Effector CD4-positive, alpha-beta T cell (primary cell): ENCODE results near the gene RNF19B.
"Not testable (repeated sequence)": the region's sequence is repeated elsewhere in the genome, so short reads cannot be mapped to it uniquely, and the experiment has no call there.

ENCODE experiments used
- DNase-seq: peaks from one replicate; pipeline ENCODE4 v3.0.0-alpha.2; 2020

Gene RNF19B

DNA sequence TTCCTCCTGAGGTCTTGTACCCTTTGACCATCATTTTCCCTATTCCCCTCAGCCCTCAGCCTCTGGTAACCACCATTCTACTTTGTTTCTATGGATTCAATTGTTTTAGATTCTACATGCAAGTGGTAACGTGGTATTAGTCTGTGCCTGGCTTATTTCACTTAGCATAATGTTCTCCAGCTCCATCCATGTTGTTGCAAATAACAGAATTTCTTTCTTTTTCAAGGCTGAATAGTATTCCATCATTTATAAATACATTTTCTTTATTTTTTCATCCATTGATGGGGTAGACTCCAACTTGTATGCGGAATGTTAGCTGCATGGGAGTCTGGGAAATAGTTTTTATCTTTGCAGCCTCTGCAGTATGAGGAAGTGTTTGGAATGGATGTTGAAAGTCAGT is 37.2 kb downstream of the RNF19B start:
- DNase-seq: no peak

DNA sequence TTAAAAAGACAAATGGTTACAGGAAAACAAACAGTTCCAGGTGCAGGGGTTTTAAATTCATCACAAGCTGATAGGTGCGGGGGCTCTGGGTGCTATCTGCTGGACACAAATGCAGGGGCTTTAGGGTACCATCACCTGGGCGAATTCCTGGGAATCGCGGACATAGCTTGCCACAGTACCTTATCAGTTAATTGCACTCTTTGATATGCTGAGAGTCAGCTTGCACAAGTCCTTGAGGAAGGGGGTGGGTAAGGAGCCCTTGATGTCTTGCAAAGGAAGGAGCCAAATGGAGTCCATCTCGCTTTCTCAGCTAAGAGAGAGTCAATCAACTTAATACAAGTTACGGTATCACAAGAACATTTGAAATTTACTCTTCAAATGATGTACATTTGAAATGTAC is 38.0 kb downstream of the RNF19B start:
- no peak for DNase-seq

DNA sequence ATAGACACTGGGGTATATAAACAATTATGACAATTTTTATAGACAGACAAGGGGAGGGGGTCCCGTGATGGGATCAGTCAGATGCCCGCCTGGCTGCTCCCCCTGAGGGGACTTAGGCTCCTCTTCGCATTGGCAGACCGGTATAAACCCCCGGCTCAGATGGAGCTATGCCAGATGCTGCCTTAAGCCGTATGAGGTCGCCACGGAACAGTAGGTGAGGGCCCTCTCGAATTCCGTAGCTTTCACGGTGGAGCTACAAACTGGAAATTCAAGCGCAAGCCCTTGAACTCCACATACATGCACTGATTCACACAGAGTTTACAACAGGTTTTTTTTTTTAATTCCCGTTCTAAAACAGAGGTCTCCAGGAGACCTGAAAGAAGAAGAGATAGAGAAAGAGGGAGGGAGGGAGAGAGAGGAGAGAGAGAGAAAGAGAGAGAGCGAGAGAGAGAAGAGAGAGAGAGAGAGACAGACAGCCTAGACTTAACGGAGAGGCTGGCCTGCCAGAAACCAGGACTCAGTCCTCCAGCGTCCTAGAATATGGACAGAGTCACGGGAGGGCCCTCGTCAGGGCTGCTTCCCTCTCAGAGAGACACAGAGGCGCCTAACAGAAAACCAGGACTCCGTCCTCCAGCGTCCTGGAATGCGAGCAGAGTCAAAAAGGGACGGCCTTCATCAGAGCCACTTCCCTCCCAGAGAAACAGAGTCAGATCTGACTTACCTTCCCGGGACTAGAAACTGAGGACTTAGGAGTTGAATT is 39.0 kb downstream of the RNF19B start:
- DNase-seq: no peak

DNA sequence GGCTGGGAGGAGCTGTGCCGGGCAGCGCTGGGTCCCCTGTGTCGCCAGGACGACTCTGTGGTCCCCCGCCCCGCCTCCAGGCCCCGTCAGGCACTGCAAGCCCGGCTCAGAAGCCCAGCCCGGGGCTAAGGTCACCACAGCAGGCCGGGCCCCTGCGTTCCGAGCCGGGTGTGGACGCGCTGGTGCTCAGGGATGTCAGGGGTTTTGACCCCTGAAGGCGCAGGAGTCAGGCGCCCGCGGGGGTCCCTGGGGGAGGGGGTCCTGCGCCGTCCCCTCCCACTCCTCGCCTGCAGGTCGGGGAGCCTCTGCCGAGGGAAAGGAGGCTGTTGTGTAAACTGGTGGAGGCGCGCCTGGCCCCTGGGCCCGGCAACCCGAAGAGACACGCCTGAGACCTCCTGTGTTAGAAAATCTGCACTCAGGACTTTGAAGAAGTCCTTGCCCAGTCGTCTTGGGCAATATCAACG is 39.7 kb downstream of the RNF19B start:
- DNase-seq: no peak

DNA sequence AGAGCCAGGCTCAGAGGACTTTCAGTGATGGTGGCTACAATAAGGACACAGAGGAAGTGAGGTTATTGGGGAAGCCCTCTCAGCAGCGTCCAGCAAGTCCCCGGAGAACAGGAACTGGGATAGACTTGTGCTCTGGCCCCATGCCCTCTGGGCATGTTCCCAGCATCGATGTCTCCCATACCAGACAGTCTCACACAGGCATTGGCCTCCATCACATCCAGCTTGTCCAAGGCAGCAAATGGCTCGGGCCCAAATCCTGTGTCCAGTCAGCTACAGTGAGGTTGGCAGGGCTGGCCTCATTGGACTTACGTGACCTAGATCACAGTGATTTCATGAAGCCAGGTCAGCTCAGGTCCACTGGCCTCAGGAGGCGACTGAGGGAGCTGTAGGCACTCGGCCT is 43.8 kb downstream of the RNF19B start:
- DNase-seq: no peak

DNA sequence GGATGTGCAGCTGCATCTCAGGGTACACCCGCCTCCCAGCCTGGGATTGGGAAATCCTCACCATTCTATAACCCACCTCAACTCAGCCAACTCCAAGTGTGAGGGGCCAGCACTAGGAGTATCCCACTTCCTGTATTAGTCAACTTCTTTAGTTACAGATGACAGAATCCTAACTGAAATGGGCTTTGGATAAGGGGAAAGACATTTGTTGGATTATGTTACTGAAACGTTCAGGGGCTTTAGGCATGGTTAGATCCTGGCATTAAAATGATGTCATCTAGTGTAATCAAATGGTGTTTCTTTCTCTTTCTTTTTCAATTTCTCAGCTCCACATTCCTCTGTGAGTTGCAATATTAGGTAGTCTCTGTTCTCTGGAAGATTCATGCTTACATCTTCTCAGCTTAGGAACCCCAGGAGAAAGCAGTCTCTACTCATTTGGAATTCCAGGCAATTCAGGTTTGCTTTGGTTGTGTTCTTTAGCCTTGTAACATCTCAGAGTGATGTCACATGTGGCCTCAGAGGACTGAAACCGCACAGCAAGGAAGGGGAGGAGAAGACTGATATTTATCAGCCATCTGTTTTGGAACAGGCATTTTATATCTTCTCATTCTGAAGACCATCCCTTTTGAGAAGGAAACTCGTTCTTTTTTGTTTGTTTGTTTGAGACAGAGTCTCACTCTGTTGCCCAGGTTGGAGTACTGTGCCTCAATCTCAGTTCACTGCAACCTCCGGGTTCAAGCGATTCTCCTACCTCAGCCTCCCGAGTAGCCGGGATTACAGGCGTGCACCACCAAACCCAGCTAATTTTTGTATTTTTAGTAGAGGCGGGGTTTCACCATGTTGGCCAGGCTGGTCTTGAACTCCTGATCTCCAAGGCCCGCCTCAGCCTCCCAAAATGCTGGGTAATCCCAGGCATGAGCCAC is 44.5 kb downstream of the RNF19B start:
- no peak for DNase-seq

DNA sequence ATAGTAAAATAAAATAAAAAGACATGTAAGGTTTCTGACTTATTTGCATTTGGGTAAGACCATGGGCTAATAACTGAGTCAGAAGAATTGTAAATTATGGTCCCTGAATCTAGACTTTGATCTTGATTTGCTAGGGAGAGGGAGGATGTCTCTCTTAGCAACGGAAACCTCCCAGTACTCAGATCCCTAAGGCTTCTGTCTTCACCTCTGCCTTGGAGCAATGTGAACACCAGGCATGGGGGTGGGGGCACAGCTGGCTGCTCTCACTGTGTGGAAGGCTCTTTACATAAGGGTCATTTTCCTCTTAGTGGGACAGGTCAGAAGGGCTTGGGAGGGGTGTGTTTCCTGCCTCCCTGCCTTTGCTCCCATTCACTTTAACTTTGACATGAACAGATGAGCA is 46.4 kb downstream of the RNF19B start:
- DNase-seq: no peak

DNA sequence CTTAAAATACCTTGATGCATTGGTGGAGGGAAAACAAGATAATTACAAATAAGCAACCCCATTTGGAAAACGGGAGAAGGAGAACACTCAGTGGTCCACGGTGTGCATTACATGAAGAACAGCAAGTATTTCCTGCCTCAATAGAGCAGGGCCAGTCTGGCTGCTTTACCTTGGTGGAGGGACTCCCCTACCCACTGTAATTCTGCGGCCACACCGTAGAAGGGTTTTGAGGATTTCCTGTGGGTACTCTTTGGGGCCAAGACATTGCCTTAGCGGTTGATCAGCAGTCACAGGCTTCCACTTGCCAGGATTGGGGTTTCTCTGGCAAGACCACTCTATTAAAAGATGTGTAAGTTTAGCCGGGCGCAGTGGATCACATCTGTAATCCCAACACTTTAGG is 47.1 kb downstream of the RNF19B start:
- no peak for DNase-seq

DNA sequence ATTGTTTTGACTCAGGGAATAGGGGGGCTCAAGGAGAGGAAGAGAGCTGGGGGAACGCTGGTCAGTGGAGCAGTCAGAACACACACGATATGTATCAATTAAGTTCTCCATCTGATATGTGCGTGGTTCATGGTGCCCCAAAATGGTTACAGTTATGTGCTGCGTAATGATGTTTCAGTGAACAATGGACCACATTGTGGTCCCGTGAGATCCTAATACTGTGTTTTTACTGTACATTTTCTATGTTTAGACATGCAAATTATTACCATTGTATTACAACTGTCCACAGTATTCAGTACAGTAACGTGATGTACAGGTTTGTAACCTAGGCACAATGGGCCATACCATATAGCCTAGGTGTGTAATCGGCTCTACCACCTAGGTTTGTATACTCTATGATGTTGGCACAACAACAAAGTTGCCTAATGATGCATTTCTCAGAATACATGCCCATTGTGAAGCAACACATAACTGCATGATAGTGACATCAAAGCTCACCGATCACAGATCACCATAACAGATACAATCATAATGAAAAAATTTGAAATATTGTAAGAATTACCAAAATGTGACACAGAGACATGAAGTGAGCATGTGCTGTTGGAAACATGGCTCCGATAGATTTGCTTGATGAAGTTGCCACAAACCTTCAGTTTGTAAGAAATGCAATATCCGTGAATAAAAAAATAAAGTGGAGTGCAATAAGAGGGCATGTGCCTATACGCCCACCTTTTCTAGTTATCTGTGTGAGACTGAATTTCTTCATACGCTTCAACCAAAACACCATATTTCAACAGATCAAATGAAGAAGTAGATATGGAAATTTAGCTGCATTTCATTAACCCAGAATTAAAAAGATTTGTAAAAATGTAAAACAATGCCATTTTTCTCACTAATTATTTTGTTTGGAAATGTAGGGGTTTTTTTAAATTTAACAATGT is 48.6 kb downstream of the RNF19B start:
- DNase-seq: no peak

DNA sequence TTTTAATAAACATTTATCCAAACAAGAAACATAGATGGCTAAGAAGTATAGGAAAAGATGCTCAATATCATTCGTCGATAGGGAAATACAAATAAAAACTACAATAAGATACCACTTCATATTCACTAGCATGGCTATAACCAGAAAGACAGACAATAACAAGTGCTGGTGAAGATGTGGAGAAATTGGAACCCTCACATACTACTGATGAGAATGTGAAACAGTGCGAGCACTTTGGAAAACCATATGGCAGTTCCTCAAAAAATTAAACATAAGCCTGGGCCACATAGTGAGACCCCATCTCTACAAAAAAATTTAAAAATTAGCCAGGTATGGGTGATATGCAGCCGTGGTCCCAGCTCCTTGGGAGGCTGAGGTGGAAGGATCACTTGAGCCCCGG is 54.3 kb downstream of the RNF19B start:
- DNase-seq: no peak

DNA sequence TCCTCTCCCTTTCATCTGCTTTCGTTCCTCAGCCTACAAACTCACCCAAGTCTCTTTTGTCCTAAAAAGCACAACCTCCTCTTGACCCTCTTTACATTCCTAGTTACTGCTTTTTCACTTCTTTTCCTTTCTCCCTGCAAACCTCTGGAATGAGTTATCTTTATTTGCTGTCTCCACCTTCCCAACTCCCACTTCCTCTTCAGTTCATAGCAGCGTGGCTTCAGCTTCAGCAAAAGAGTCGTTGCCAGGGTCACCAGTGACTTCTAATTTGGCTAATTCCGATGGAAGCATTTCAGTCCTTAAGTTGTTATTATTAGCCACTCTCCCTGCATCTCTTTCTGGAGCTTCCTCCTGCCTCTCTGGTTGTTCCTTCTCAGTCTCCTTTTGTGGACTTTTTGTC is 57.2 kb downstream of the RNF19B start:
- no peak for DNase-seq

DNA sequence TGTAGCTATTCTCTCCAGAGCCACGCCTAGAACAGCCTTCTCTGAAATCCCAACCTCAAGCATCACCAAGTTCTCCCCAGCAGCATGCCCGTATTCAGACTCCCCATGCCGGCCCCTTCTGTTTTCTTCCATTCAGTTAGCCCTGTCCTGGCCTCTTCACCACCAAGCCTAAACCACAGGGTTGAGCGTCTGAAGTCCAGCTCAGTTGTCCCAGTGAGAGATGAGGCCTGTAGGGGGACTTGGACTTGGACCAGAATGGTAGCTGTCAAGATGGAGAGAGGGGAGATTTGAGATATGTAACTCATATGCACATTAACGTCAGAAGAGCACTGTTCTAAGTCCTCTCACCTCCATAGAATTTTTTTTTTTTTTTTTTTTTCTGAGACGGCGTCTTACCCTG is 58.0 kb downstream of the RNF19B start:
- DNase-seq: no peak

DNA sequence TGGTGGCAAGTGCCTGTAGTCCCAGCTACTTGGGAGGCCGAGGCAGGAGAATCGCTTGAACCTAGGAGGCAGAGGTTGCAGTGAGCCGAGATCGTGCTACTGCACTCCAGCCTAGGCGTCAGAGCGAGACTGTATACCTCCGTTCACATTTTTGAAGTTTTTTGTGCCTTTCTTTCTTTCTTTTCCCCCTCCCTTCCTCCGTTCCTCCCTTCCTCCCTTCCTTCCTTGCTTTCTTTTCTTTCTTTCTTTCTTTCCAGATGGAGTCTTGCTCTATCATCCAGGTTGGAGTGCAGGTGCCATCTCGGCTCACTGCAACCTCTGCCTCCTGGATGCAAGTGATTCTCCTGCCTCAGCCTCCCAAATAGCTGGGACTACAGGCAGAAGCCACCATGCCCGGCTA is 59.0 kb downstream of the RNF19B start:
- not testable (repeated sequence) for DNase-seq

DNA sequence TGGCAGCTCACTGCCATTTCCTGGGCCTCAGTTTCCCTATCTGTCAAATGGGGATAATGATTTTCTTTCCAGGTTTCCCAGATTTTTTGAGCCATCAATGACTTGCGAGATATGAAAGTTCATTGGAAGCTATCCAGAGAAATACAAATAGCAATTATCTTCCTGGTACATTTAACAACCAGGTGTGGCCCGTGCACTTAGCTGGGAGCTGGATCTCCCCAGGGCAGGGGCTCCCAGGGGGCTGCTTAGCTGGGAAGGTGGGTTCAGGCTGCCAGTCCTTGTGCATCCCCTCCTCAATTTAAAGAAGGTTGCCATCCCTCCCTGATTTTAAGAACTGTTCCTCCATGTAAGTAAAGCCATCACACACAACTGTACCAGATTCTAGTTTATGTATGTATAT is 59.8 kb downstream of the RNF19B start:
- no peak for DNase-seq

DNA sequence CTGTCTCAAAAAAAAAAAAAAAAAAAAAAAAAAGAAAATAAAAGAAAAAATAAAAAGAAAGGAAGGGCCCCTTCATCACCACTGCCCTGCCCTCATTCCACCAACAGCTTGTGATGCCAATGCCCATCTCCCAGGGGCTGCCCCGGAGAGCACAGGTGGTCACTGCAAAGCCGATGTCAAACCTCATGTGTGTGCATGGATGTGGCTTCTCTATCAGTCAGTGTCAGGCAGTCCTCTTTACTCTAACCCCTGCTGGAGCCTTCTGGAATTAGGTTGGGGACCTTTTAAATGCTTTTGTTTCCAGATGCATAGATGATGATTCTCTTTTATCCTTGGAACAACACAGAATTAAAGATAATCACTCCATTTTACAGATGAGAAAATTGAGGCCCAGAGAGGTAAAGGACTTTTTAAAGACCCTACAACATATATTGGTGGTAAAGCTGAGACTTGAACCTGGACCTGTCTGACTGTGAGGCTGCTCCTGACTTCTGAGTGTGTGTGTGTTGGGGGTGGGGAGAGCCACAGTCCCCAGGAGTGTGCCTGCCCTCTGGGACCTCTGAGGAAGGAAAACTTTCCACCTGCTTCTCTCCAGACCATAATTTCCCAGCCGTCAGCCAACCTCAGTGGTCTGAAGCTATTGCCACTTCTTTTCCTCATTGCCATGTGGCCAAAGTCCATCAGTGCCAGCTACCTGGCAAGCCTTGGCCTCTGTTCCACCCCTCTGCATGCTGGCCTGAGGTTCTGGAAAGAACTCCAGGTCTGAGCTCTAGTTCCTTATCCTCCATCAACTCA is 60.4 kb downstream of the RNF19B start:
- no peak for DNase-seq

DNA sequence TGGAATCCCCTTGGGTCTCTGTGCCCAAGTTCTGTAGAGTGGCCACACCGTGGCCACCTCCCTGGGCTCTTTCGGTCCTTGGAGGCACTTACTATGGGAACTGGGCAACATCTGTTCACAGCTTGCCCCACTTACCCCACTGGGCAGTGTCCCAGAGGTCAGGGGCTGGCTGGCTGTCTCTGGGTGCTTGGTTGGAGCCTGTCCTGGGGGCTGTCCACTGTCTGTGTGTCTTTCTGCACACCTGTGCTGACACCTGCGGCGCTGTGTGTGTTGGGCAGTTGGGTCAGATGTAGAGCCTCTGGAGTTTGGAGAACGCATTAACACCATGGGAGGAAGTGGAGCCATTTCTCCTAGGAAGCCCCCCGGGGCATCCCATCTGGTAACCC is 62.1 kb downstream of the RNF19B start:
- DNase-seq: no peak

DNA sequence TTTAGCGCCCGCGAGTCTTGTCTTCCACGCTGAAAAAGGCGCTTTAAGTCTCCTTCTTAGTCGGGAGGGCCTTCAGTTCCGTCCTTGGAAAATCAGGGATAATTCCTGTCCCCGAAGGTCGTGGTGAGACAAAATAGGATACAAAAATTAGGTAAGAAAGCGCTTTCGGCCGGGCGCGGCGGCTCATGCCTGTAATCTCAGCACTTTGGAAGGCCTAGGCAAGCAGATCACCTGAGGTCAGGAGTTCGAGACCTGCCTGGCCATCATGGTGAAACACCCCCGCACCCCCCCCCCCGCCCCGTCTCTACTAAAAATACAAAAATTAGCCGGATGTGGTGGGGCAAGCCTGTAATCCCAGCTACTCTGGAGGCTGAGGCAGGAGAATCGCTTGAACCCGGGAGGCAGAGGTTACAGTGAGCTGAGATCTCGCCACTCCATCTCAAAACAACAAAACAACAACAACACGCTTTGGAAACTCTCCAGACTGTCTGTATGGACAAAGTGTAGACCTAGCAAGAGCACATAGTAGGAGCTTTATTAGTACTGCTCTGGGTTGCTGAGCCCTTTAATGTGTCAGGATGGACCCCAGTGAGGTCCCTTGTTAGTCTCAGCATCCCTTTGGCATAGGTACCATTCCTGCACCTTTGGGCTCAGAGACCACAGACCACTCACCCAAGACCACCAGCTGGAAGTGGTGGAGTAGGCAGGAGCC is 62.6 kb downstream of the RNF19B start:
- DNase-seq: no peak

DNA sequence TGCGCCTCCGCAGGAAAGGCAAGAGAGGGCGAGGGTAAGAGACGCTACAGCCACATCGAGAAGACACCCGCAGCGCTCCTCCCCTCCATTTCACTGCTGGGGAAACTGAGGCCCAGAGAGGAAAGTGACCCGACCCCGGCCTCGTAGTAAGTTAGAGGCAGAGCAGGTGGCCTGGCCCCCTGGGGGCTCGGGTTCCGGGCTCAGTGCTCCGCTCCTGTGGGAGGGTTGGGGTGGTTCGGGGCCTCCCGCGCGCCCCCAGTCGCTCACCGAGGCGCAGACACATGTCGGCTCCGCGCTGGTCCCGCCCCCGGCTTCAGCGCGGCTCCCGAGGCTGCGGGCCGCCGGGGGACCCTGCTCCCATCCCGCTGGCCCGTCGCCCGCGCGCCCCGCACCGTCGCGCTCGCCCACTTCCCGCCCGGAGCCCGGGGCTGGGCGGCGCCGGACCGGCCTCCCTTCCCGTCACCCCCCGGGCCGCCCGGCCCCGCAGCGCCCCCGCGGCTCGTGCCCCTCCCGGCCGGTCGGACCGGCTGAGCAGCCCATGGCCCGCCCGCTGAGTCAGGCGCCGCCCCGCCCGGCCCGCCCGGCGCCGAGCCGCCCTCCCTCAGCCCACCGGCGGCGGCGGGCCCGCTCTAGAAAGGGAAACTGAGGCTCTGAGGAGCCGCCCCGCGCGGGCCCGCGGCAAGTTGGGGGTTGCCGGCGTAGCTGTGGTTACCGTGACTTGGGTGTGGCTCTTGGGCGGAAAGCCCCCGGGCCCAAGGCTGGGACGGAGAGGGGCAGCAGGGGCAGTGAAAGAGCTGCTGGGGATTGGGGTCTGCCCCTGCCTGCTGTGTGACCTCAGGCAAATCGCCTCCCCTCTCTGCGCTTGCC is 63.4 kb downstream of the RNF19B start, which contains the start of gene TMEM54:
TMEM54 (minus strand) TSS at position 434 of the 867 bp plus-strand sequence; CDS start at position 283, 151 bp downstream.
- DNase-seq: no peak

DNA sequence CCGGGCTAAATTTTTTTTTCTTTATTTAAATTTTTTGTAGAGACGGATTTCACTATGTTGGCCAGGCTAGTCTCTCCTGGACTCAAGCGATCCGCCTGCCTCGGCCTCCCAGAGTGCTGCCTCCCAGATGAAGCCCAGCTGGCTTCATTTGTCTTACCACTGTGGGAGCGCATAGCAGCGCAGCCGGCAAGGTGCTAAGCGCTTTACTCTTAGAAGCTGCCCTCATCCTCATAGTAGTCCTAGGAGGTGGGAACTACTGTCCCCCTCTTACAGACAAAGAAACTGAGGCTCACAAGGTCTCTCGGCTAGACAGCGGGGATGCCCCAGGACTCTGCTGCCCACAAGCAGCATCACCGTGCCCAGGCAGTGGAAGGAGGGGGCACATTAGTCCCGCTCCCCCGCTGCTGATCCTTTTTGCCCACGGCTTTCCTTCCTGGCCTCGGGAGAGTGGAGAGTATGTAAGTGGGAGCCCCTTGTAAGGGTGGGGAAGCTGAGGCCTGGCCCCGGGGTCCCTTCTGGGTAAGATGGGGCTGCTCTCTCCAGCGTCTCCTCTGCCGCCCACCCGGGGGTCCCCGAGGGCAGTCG is 64.1 kb downstream of the RNF19B start:
- DNase-seq: no peak
